ENCODE data around the gene FAM227B.

Gene FAM227B

GRCh38 chr15:49288391-49288790 lies 332.2 kb downstream of the FAM227B start:
- no peak for TF ChIP-seq CTCF (IDR thresholded peaks at IDR 0.05)

GRCh38 chr15:49287481-49287880 lies 333.1 kb downstream of the FAM227B start:
- TF ChIP-seq CTCF (IDR thresholded peaks at IDR 0.05) = no peak

- TF ChIP-seq CTCF (IDR thresholded peaks at IDR 0.05) = no peak
Observed at GRCh38 chr15:49286649-49287404, 333.8 kb downstream of the FAM227B start.

- TF ChIP-seq CTCF (IDR thresholded peaks at IDR 0.05) = no peak
Observed at GRCh38 chr15:49282366-49282765, 338.3 kb downstream of the FAM227B start.

GRCh38 chr15:49279521-49280456 lies 340.8 kb downstream of the FAM227B start:
- no peak for TF ChIP-seq CTCF (IDR thresholded peaks at IDR 0.05)

- no peak for TF ChIP-seq CTCF (IDR thresholded peaks at IDR 0.05)
Observed at GRCh38 chr15:49278751-49279150, 341.9 kb downstream of the FAM227B start.
